GM18508 (cell line): Measurements from ENCODE around the gene AAGAB.
"Not testable (repeated sequence)": the region's sequence is repeated elsewhere in the genome, so short reads cannot be mapped to it uniquely, and the experiment has no call there.

Experiments
- ATAC-seq: cut with Tn5 transposase; IDR thresholded peaks from one replicate; pipeline ENCODE4 v1.9.1; 2021; ENCODE audit warnings: moderate number of reproducible peaks; ENCODE audit not compliant: insufficient read depth, unreplicated experiment

The AAGAB gene

DNA sequence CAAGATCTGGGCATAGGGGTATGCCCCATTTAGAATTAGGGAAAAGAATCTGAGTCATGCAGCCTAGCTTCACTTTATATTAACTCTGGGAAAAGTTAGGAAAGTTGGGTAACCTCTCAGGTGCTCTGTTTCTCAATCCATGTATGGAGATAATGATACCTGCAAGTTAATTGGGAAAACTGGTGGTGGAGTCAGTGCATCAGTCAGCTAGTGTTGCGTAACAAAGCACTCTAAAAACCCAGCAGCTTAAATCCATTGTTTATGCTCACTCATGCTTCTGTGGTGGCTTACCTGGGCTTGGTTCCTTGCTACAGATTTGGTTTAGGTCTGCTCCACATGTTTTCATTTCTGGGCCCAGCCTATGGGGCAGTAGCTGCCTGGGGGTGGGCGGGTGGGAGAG, 98.0 kb downstream of the AAGAB start:
- ATAC-seq, result no peak

DNA sequence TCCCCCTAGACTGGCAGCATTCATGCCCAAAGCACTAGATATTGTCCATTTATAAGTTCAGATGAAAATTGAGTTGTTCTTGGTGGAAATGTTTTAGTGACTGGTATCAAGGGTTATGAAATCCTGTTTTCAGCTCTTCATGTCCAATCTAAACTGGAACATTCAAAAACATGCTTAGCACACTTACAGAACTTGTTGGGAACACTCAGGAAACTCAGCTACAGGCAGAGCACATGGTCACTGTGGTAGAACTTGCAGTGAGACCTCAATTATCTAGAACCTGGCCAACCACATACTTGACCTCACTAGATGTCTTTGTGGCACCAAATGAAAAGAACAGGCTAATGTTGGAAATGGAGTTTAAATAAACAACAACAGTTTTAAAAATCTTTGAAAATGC, 100.2 kb downstream of the AAGAB start:
- no peak for ATAC-seq

DNA sequence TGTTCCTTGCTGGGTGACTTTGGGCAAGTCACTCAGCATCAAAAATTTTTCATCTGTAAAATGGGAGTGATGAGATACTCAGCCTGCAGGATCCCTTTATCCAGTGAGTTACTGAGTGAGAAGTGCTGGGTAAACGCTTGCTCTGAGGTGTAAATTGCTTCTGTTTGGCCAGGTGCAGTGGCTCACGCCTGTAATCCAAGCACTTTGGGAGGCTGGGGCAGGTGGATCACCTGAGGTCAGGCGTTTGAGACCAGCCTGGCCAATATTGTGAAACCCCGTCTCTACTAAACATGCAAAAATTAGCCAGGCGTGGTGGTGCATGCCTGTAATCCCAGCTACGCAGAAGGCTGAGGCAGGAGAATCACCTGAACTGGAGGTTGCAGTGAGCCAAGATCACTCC, 101.4 kb downstream of the AAGAB start:
- not testable (repeated sequence) for ATAC-seq

DNA sequence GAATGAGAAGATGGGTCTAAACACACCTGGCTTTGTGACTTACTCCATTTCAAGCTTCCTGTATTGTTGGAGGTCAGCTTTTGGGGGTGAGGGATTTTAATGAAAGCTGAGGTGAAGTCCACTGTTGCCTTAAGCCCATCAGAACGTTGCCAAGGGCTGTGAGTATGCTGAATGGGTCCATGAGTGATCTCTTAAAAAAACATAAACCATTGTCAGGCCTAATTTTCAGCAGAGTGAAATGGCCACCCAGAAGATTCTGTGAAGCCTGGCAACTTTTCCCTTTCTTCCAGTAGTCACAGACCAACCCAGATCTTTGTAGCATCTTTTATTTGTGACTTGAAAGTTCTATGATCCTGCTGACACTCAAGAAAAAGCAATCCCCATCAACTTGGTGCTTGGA, 102.0 kb downstream of the AAGAB start:
- ATAC-seq, result no peak
